Measurements from ENCODE around the gene PFDN6. TPM values are rescaled to one million over a fixed set of nuclear protein-coding genes. Genes with fewer than 3 reads are reported as not detected.

Gene PFDN6
- total and polyA plus RNA-seq, 2 of the 13 experiments (the other 11 are each of a cell fraction or from before 2014, with no cell fraction given): 75.5 to 87.0 TPM

- TF ChIP-seq ZNF597 (CRISPR knock-in tag; IDR thresholded peaks at IDR 0.05) (no peak), ZNF800 (CRISPR knock-in tag; IDR thresholded peaks at IDR 0.05) (peak; percentile 93), CHCHD3 (CRISPR knock-in tag; IDR thresholded peaks at IDR 0.05) (no peak), ZNF160 (CRISPR knock-in tag; IDR thresholded peaks at IDR 0.05) (peak; percentile 40), AGO1 (IDR thresholded peaks at IDR 0.05; ENCODE audit: low read depth, low read length, poor library complexity, severe bottlenecking) (peak; percentile 70), ZBTB42 (CRISPR knock-in tag; IDR thresholded peaks at IDR 0.05) (0 out of 2 replicates have a peak, but pooled peaks have one; percentile 46), CREBL2 (CRISPR knock-in tag; IDR thresholded peaks at IDR 0.05; ENCODE audit: borderline replicate concordance) (no peak), ZNF282 (IDR thresholded peaks at IDR 0.05; ENCODE audit: partially characterized antibody) (no peak), ZNF710 (CRISPR knock-in tag; IDR thresholded peaks at IDR 0.05; ENCODE audit: borderline replicate concordance) (no peak), KDM4B (CRISPR knock-in tag; IDR thresholded peaks at IDR 0.05) (peak; percentile 67), CEBPZ (IDR thresholded peaks at IDR 0.05; ENCODE audit: low read length) (no peak), RBAK (CRISPR knock-in tag; IDR thresholded peaks at IDR 0.05) (0 out of 2 replicates have a peak, but pooled peaks have one; percentile 40), PPARG (CRISPR knock-in tag; conservative IDR thresholded peaks at IDR 0.05) (peak; percentile 70; the same call in 1 of the 2 replicates), SUZ12 (IDR thresholded peaks at IDR 0.05; ENCODE audit: low read depth, low read length) (no peak), POGZ (CRISPR knock-in tag; IDR thresholded peaks at IDR 0.05) (peak; percentile 68), ZNF367 (CRISPR knock-in tag; IDR thresholded peaks at IDR 0.05; ENCODE audit: borderline replicate concordance) (no peak), ZBTB49 (CRISPR knock-in tag; IDR thresholded peaks at IDR 0.05; ENCODE audit: borderline replicate concordance) (peak; percentile 68; the same call in 1 of the 2 replicates)
Measured at GRCh38 chr6:33271468-33272274, 17.7 kb upstream of the PFDN6 start, which contains the start of the genes RPS18 and VPS52 (continued).
